Mesothelial cell of epicardium (in vitro differentiated cells): ENCODE data around the gene RHEBL1. TPM values are rescaled to one million over a fixed set of nuclear protein-coding genes. Genes with fewer than 3 reads are reported as not detected.

Experiments used
- DNase-seq, 2 experiments: peaks; one replicate each; pipeline ENCODE4 v3.0.0; 2021; ENCODE audit warnings: low spot score in 2 of 2; ENCODE audit not compliant: unreplicated experiment in 2 of 2
- H3K27ac Mint-ChIP-seq: 2 replicates; pipeline ENCODE4 v1.8.0; 2021; ENCODE audit warnings: mixed read lengths
- H3K27me3 Mint-ChIP-seq: 2 replicates; pipeline ENCODE4 v1.8.0; 2021; ENCODE audit warnings: low read depth, mixed read lengths
- H3K36me3 Mint-ChIP-seq: 2 replicates; pipeline ENCODE4 v1.8.0; 2021; ENCODE audit warnings: mixed read lengths
- H3K4me1 Mint-ChIP-seq: 2 replicates; pipeline ENCODE4 v1.8.0; 2021; ENCODE audit warnings: mixed read lengths
- H3K4me3 Mint-ChIP-seq: 2 replicates; pipeline ENCODE4 v1.8.0; 2021; ENCODE audit warnings: mild to moderate bottlenecking, moderate library complexity, mixed read lengths
- H3K9me3 Mint-ChIP-seq: 2 replicates; pipeline ENCODE4 v1.8.0; 2021; ENCODE audit warnings: mixed read lengths
- total RNA-seq: library from RNA; stranded (reverse); gene quantifications from 3 replicates; pipeline ENCODE4 v1.2.1, GENCODE V29; 2021
- TF ChIP-seq, protein P1 (sequence below): fragments of 200-600 bp; sonication (generic); IDR thresholded peaks from one replicate; pipeline ENCODE4 v1.5.0; 2021; ENCODE audit warnings: antibody characterized with exemption; ENCODE audit not compliant: unreplicated experiment

Gene RHEBL1
- total RNA-seq, 1 donor from 2014 or later: 0.60 TPM

DNA sequence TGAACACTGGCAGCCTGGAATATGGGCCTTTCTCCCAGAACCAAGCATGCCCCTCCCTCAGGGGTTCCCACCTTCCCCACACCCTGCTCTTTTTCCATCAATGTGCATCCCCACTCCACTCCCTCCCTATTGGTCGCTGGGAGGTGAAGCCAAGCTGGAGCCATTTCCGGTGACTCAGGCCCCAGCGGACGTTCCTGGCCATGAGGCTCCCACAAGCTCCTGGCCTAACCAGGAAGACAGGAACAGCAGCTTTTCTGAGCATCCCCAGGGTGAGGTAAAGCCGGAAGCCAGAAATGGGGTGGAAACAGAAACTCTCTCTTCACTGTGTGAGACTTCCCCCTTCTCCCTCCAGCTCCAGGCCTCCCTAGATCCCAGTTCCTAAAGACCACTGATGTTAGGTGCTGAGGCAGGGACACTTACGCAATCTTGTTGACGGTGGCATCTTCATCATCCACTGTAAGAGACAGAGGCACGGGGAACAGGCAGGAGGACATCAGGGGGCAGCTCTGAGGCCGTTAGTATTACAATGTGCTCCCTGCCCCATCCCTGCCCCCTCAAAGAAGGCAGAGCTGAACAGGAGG is 35.8 kb upstream of the RHEBL1 start:
- TF ChIP-seq, protein P1, sequence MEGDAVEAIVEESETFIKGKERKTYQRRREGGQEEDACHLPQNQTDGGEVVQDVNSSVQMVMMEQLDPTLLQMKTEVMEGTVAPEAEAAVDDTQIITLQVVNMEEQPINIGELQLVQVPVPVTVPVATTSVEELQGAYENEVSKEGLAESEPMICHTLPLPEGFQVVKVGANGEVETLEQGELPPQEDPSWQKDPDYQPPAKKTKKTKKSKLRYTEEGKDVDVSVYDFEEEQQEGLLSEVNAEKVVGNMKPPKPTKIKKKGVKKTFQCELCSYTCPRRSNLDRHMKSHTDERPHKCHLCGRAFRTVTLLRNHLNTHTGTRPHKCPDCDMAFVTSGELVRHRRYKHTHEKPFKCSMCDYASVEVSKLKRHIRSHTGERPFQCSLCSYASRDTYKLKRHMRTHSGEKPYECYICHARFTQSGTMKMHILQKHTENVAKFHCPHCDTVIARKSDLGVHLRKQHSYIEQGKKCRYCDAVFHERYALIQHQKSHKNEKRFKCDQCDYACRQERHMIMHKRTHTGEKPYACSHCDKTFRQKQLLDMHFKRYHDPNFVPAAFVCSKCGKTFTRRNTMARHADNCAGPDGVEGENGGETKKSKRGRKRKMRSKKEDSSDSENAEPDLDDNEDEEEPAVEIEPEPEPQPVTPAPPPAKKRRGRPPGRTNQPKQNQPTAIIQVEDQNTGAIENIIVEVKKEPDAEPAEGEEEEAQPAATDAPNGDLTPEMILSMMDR: no peak
- H3K4me3 Mint-ChIP-seq: no peak overlapping the region
- peaks cover 19% of the 10 kb centered on the region for H3K36me3 Mint-ChIP-seq
- H3K4me1 Mint-ChIP-seq: peaks cover 24% of the 10 kb centered on the region
- H3K27me3 Mint-ChIP-seq: no peaks in the 10 kb centered on the region
- no peaks in the 10 kb centered on the region for H3K9me3 Mint-ChIP-seq
- no peak for DNase-seq
- no peak overlapping the region for H3K27ac Mint-ChIP-seq

DNA sequence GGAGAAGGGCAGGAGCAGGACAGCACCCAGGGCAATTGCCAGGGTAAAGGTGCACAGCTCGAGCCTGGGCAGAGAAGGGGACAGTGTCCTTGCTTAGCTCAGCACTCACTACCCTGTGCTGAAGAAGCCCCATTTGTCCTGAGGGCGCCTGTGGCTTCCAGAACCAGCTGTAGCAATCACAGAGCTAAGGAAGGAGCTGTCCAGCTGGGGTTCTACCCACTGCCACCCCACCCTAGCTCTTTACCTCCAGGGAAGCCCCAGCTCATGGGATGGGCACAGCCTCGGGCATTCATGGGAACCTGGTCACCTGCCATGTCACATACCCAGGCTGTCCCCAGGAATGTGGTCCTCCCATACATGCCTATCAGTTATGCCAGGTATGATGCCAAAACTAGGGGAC is 35.0 kb upstream of the RHEBL1 start:
- Mint-ChIP-seq H3K9me3 (no peaks in the 10 kb centered on the region), H3K27me3 (no peaks in the 10 kb centered on the region), H3K4me3 (no peak overlapping the region), H3K4me1 (peaks cover 22% of the 10 kb centered on the region), H3K27ac (no peak overlapping the region), H3K36me3 (peaks cover 26% of the 10 kb centered on the region)
- TF ChIP-seq, protein P1: no peak
- DNase-seq: no peak

DNA sequence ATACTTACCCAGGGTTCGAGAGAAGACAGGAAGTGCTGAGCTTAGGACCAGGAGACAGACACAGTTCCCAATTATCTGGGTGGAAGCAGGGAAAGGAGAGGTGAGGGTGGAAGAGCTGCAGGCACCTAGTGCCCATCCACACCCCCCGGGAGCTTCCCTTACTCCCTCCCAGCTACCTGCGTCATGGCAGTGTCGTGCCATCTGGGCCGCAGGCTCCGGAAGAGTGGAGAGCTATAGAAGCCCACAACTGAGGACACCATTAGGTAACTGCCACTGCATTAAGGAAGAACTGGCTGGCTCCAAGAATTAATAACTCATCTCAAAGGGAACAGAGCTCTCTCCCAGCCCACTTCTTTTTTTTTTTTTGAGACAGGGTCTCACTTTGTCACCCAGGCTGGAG is 30.6 kb upstream of the RHEBL1 start:
- H3K27ac Mint-ChIP-seq: no peak overlapping the region
- TF ChIP-seq, protein P1: no peak
- peaks cover 50% of the 10 kb centered on the region for H3K36me3 Mint-ChIP-seq
- no peak for DNase-seq
- H3K9me3 Mint-ChIP-seq: no peaks in the 10 kb centered on the region
- no peak overlapping the region for H3K4me3 Mint-ChIP-seq
- H3K4me1 Mint-ChIP-seq: no peaks in the 10 kb centered on the region
- H3K27me3 Mint-ChIP-seq: peaks cover 8% of the 10 kb centered on the region

DNA sequence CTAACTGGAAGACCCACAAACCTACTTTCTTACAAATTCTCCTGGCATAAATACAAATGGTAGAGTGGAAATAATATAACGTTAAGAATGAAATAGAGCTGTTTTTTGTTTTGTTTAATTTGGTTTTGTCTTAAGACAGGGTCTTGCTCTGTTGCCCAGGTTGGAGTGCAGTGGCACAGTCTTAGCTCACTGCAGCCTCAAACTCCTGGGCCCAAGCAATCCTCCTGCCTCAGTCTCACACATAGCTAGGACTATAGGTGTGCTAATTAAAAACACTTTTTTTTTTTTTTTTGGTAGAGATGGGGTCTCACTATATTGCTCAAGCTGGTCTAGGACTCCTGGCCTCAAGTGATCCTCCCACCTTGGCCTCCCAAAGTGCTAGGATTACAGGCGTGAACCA is 28.9 kb upstream of the RHEBL1 start:
- Mint-ChIP-seq H3K4me3 (no peak overlapping the region), H3K27ac (no peak overlapping the region), H3K27me3 (peaks cover 24% of the 10 kb centered on the region), H3K4me1 (peaks cover 8% of the 10 kb centered on the region), H3K9me3 (no peaks in the 10 kb centered on the region), H3K36me3 (peaks cover 46% of the 10 kb centered on the region)
- no peak for DNase-seq
- TF ChIP-seq, protein P1: no peak

DNA sequence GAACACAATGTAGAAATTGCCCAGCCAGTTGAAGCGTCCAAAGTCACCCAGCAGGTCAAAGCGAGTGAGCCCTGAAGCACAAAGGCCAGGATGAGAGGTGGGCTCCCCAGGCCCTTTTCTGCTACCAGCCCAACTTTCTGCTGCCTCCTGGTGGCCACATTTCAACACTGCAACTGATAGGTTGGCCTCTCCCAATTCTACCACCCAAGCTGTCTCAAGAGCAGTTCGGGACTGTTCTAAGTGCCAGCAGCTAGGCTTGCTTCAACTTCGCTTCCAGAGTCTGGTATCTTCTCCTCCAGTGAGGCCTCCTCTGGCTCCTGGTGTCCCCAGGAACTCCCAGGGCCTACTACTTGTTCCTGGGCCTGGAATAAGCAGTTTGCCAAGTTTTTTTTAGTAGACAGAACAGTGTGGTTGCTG is 28.3 kb upstream of the RHEBL1 start:
- DNase-seq: peak in 1 of 2 experiments; percentile 67
- Mint-ChIP-seq H3K4me3 (no peak overlapping the region), H3K27ac (no peak overlapping the region), H3K4me1 (peaks cover 10% of the 10 kb centered on the region), H3K27me3 (peaks cover 31% of the 10 kb centered on the region), H3K36me3 (peaks cover 45% of the 10 kb centered on the region), H3K9me3 (no peaks in the 10 kb centered on the region)
- TF ChIP-seq, protein P1: peak; percentile 88

DNA sequence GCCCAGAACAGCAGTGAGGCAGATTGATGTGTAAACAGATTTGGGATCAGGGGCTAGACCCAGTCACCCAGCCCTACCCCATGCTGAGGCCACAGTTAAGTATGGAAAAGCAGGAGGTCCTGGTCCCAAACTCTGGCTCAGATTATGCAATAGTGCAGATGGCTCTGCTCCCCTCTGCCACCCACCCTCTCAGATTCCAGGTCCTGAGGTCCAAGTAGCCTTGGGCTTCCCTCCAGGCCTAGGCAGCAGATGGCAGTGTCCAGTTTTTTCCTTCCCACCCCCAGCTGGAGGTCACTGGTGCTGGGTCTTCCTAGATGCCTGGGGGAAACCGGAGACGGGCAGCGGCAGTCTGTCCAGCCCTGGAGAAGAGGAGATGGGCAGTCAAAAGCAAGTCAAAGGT is 27.6 kb upstream of the RHEBL1 start:
- peaks cover 38% of the 10 kb centered on the region for H3K27me3 Mint-ChIP-seq
- H3K4me1 Mint-ChIP-seq: peaks cover 13% of the 10 kb centered on the region
- H3K4me3 Mint-ChIP-seq: no peak overlapping the region
- peaks cover 45% of the 10 kb centered on the region for H3K36me3 Mint-ChIP-seq
- no peak overlapping the region for H3K27ac Mint-ChIP-seq
- H3K9me3 Mint-ChIP-seq: no peaks in the 10 kb centered on the region
- DNase-seq: no peak
- TF ChIP-seq, protein P1: no peak
